Caco-2 (cell line): ENCODE measurements around the gene CACNG3. TPM values are rescaled to one million over a fixed set of nuclear protein-coding genes. Genes with fewer than 3 reads are reported as not detected.
A peak's percentile ranks its signal among the peaks of the same experiment; 100 is the strongest.

Source experiments
- BruUV-seq: library from RNA; stranded (reverse); fragments of 400-500 nt; replicated peaks from 2 replicates; lab custom pipeline; 2021; lab: Mats Ljungman, UMichigan
- CTCF ChIA-PET: fragments of 300-600 bp; sonication (Branson Sonifier 250); formaldehyde crosslinking; loops from one replicate; lab custom pipeline; 2022; ENCODE audit warnings: antibody characterized with exemption; lab: Charles Lee
- POLR2A ChIA-PET: fragments of 300-600 bp; sonication (Branson Sonifier 250); formaldehyde crosslinking; loops from one replicate; lab custom pipeline; 2022; ENCODE audit warnings: antibody characterized with exemption; lab: Charles Lee
- DNase-seq, 2 experiments: peaks; one replicate each; pipeline versions ENCODE4 v3.0.0 to v3.0.0-alpha.2; 2020 to 2022
- H3K27me3 ChIP-seq: replicated peaks from 2 replicates; pipeline ENCODE4 v1.6.0; 2011; ENCODE audit warnings: low read length; ENCODE audit not compliant: control insufficient read depth, insufficient read depth
- H3K36me3 ChIP-seq: 2 replicates; pipeline ENCODE4 v1.5.1; 2011; ENCODE audit warnings: low read length; ENCODE audit not compliant: control insufficient read depth, insufficient read depth
- H3K4me1 ChIP-seq: fragments of 250-450 bp; sonication (Bioruptor Pico); 2 replicates; pipeline ENCODE4 v1.5.1; 2020; ENCODE audit warnings: mild to moderate bottlenecking
- H3K4me3 ChIP-seq: 2 replicates; pipeline ENCODE4 v1.5.1; 2011; ENCODE audit warnings: low read depth, mild to moderate bottlenecking, control low read depth, low read length
- H3K9me3 ChIP-seq: fragments of 250-450 bp; sonication (Bioruptor Pico); 2 replicates; pipeline ENCODE4 v1.5.1; 2020; ENCODE audit warnings: mild to moderate bottlenecking, moderate library complexity
- H3K27ac Mint-ChIP-seq: one replicate; pipeline ENCODE4 v1.8.0; 2022; ENCODE audit warnings: mixed read lengths; ENCODE audit not compliant: unreplicated experiment
- H3K27me3 Mint-ChIP-seq: one replicate; pipeline ENCODE4 v1.8.0; 2022; ENCODE audit warnings: mixed read lengths; ENCODE audit not compliant: insufficient read depth, unreplicated experiment
- H3K36me3 Mint-ChIP-seq: one replicate; pipeline ENCODE4 v1.8.0; 2022; ENCODE audit warnings: mild to moderate bottlenecking, mixed read lengths; ENCODE audit not compliant: insufficient read depth, unreplicated experiment
- H3K4me1 Mint-ChIP-seq: one replicate; pipeline ENCODE4 v1.8.0; 2022; ENCODE audit warnings: low read depth, mixed read lengths; ENCODE audit not compliant: unreplicated experiment
- H3K4me3 Mint-ChIP-seq: one replicate; pipeline ENCODE4 v1.8.0; 2022; ENCODE audit warnings: mild to moderate bottlenecking, moderate library complexity, mixed read lengths; ENCODE audit not compliant: unreplicated experiment
- H3K9me3 Mint-ChIP-seq: one replicate; pipeline ENCODE4 v1.8.0; 2022; ENCODE audit warnings: mixed read lengths; ENCODE audit not compliant: unreplicated experiment
- intact Hi-C: fragments of 100-400 bp; cut with micrococcal nuclease; formaldehyde crosslinking; loops from one replicate; pipeline ENCODE4 v1.10.0; 2022; ENCODE audit not compliant: unreplicated experiment
- total RNA-seq: library from RNA; stranded (reverse); gene quantifications from 2 replicates; pipeline ENCODE4 v1.2.3, GENCODE V29; 2022
- TF ChIP-seq, protein P1 (sequence below), 2 experiments: fragments of 200-600 bp in 1 of 2; IDR thresholded peaks; 1 replicate in 1 of 2; 2 replicates in 1 of 2; pipeline versions ENCODE4 v1.5.1 to v1.8.0; 2011 to 2022; ENCODE audit warnings: antibody characterized with exemption in 1 of 2, control low read depth in 1 of 2, inconsistent platforms in 1 of 2, low read depth in 1 of 2, low read length in 1 of 2, mild to moderate bottlenecking in 1 of 2, moderate library complexity in 1 of 2; ENCODE audit not compliant: insufficient read depth in 1 of 2, severe bottlenecking in 1 of 2, unreplicated experiment in 1 of 2

Gene CACNG3
- total RNA-seq, 1 experiment from 2014 or later, result not detected

DNA sequence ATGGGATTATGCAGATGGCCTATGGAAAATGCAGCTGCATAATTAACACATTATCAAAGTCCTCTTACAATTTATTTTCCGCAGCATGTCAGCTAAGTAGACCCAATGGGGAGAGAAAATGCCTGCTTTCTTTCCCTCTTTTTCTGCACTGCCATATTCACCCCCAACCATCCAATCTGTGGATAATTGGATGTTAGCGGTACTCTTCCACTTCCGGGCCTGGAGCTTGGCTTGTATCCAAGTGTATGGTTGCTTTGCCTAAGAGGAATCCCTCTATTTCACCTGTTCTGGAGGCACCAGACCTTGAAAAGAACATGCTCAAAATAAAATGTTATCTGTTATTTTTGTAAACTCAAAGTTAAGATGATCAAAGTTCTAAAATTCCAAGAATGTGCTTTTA lies 41.1 kb upstream of the CACNG3 start:
- H3K27me3 Mint-ChIP-seq, result peaks cover 12% of the 10 kb centered on the region
- H3K4me1 Mint-ChIP-seq, result peaks cover 7% of the 10 kb centered on the region
- POLR2A ChIA-PET, result no interaction called here
- no peak overlapping the region for H3K4me3 ChIP-seq
- no peak for DNase-seq
- intact Hi-C loops, result no loop called here
- CTCF ChIA-PET, result no interaction called here
- no peaks in the 10 kb centered on the region for H3K9me3 Mint-ChIP-seq
- H3K36me3 ChIP-seq, result no peaks in the 10 kb centered on the region
- no peaks in the 10 kb centered on the region for H3K9me3 ChIP-seq
- no peaks in the 10 kb centered on the region for H3K36me3 Mint-ChIP-seq
- H3K4me3 Mint-ChIP-seq, result peak overlapping the region; percentile 30
- no TSS peak for BruUV-seq
- H3K4me1 ChIP-seq, result peaks cover 6% of the 10 kb centered on the region
- H3K27me3 ChIP-seq, result no peaks in the 10 kb centered on the region
- no peak overlapping the region for H3K27ac Mint-ChIP-seq
- TF ChIP-seq, protein P1, sequence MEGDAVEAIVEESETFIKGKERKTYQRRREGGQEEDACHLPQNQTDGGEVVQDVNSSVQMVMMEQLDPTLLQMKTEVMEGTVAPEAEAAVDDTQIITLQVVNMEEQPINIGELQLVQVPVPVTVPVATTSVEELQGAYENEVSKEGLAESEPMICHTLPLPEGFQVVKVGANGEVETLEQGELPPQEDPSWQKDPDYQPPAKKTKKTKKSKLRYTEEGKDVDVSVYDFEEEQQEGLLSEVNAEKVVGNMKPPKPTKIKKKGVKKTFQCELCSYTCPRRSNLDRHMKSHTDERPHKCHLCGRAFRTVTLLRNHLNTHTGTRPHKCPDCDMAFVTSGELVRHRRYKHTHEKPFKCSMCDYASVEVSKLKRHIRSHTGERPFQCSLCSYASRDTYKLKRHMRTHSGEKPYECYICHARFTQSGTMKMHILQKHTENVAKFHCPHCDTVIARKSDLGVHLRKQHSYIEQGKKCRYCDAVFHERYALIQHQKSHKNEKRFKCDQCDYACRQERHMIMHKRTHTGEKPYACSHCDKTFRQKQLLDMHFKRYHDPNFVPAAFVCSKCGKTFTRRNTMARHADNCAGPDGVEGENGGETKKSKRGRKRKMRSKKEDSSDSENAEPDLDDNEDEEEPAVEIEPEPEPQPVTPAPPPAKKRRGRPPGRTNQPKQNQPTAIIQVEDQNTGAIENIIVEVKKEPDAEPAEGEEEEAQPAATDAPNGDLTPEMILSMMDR (IDR thresholded peaks at IDR 0.05; ENCODE audit: insufficient read depth in 1 of 2, low read depth in 1 of 2, low read length in 1 of 2, severe bottlenecking in 1 of 2, unreplicated experiment in 1 of 2), result no peak

DNA sequence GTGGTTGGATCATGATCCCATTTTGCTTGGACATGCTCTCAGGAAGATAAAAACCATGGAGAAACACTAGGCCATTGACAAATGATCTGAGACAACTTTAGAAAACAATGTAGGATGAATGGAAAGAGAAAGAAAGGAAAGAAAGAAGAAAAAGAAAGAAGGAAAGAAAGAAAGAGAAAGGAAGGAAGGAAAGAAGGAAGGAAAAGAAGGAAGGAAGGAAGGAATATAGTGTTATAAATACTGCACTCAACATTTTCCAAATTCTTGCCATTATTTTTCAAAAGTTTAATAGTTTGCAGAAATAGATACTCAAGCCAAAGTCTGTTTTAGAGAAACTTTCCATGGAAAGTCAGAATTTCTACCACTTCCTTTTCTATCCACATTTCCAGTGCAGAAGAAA lies 39.2 kb upstream of the CACNG3 start:
- TF ChIP-seq, protein P1 (IDR thresholded peaks at IDR 0.05; ENCODE audit: insufficient read depth in 1 of 2, low read depth in 1 of 2, low read length in 1 of 2, severe bottlenecking in 1 of 2, unreplicated experiment in 1 of 2), result no peak
- Mint-ChIP-seq H3K36me3 (no peaks in the 10 kb centered on the region), H3K9me3 (no peaks in the 10 kb centered on the region), H3K27me3 (peaks cover under 1% of the 10 kb centered on the region), H3K4me1 (peaks cover 7% of the 10 kb centered on the region), H3K4me3 (no peak overlapping the region), H3K27ac (no peak overlapping the region)
- H3K27me3 ChIP-seq, result no peaks in the 10 kb centered on the region
- no peak overlapping the region for H3K4me3 ChIP-seq
- H3K4me1 ChIP-seq, result peaks cover 6% of the 10 kb centered on the region
- CTCF ChIA-PET, result no interaction called here
- no peaks in the 10 kb centered on the region for H3K9me3 ChIP-seq
- no TSS peak for BruUV-seq
- DNase-seq, result no peak
- H3K36me3 ChIP-seq, result no peaks in the 10 kb centered on the region
- intact Hi-C loops, result no loop called here
- POLR2A ChIA-PET, result no interaction called here

DNA sequence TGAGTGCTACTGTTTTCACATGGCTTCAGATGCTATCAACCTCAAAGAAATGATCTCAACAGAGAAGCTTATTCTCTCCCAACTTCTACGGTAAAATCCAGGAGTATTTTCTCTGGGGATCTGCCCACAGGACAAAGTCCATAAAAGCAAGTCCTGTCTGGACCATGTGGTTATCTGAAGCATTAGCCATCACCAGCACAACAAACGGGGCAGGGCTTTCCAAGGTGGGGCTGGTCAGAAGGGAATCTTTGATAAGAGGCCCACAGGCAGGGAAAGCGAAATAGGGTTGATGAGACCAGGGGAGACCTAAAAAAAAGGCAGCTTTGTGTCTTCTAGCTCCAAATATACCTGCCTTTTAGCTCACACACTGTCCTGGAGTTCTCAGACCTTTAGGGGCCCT lies 38.7 kb upstream of the CACNG3 start:
- no peaks in the 10 kb centered on the region for H3K36me3 Mint-ChIP-seq
- H3K27me3 Mint-ChIP-seq, result no peaks in the 10 kb centered on the region
- Histone ChIP-seq H3K4me1 (peaks cover 6% of the 10 kb centered on the region), H3K27me3 (no peaks in the 10 kb centered on the region), H3K36me3 (no peaks in the 10 kb centered on the region), H3K9me3 (no peaks in the 10 kb centered on the region), H3K4me3 (no peak overlapping the region)
- no peaks in the 10 kb centered on the region for H3K9me3 Mint-ChIP-seq
- H3K27ac Mint-ChIP-seq, result no peak overlapping the region
- ChIA-PET POLR2A (no interaction called here), CTCF (no interaction called here)
- TF ChIP-seq, protein P1 (IDR thresholded peaks at IDR 0.05; ENCODE audit: insufficient read depth in 1 of 2, low read depth in 1 of 2, low read length in 1 of 2, severe bottlenecking in 1 of 2, unreplicated experiment in 1 of 2), result no peak
- no TSS peak for BruUV-seq
- no peak overlapping the region for H3K4me3 Mint-ChIP-seq
- peaks cover 7% of the 10 kb centered on the region for H3K4me1 Mint-ChIP-seq
- DNase-seq, result no peak
- intact Hi-C loops, result no loop called here
